ENCODE data around the gene SPG21.

The SPG21 gene

GRCh38 chr15:64931381-64931780 lies 58.3 kb downstream of the SPG21 start:
- no peak for DNase-seq

GRCh38 chr15:64930778-64931371 lies 58.8 kb downstream of the SPG21 start:
- DNase-seq, result no peak

GRCh38 chr15:64930019-64930652 lies 59.6 kb downstream of the SPG21 start:
- no peak for DNase-seq

- DNase-seq, result no peak
These were observed 61.0 kb downstream of the SPG21 start for GRCh38 chr15:64928626-64929220.

GRCh38 chr15:64926661-64927060 lies 63.1 kb downstream of the SPG21 start:
- DNase-seq, result no peak

GRCh38 chr15:64925335-64926330 lies 64.1 kb downstream of the SPG21 start:
- DNase-seq, result no peak

GRCh38 chr15:64923546-64923945 lies 66.2 kb downstream of the SPG21 start:
- DNase-seq, result no peak

- no peak for DNase-seq
These were observed 68.0 kb downstream of the SPG21 start for GRCh38 chr15:64921711-64922110.

- DNase-seq, result no peak
These were observed 70.0 kb downstream of the SPG21 start for GRCh38 chr15:64919721-64920120.

- DNase-seq, result no peak
These were observed 72.5 kb downstream of the SPG21 start for GRCh38 chr15:64917211-64917610.

- DNase-seq, result no peak
These were observed 73.3 kb downstream of the SPG21 start for GRCh38 chr15:64916365-64916764.

- no peak for DNase-seq
These were observed 74.0 kb downstream of the SPG21 start for GRCh38 chr15:64915518-64916227.

All from NCI-H1105 treated with DMSO at 0.1 percent for 48 hours (cell line).